Loucy (cell line): ENCODE results near the gene AGAP1.

Experiments
- H2AFZ ChIP-seq: fragments of 200-600 bp; sonication (generic); 2 replicates; pipeline ENCODE4 v1.6.0; 2016; ENCODE audit warnings: antibody characterized with exemption, mild to moderate bottlenecking, low read length, moderate library complexity
- H3F3A ChIP-seq: fragments of 200-600 bp; 2 replicates; pipeline ENCODE4 v1.6.0; 2016; ENCODE audit warnings: antibody characterized with exemption, low read depth, mild to moderate bottlenecking
- H3K27me3 ChIP-seq: fragments of 200-600 bp; sonication (generic); 2 replicates; pipeline ENCODE4 v1.6.1; 2014; ENCODE audit warnings: low read length, mild to moderate bottlenecking; ENCODE audit not compliant: insufficient read depth, poor library complexity, severe bottlenecking
- H3K36me3 ChIP-seq: fragments of 200-600 bp; sonication (generic); 2 replicates; pipeline ENCODE4 v1.6.1; 2016; ENCODE audit warnings: low read length; ENCODE audit not compliant: insufficient read depth
- H3K4me1 ChIP-seq: fragments of 200-600 bp; sonication (generic); 2 replicates; pipeline ENCODE4 v1.5.1; 2014; ENCODE audit warnings: low read length, mild to moderate bottlenecking; ENCODE audit not compliant: insufficient read depth, poor library complexity, severe bottlenecking
- H3K4me2 ChIP-seq: fragments of 200-600 bp; sonication (generic); 2 replicates; pipeline ENCODE4 v1.6.0; 2014; ENCODE audit warnings: antibody characterized with exemption, low read length, low read depth, mild to moderate bottlenecking; ENCODE audit not compliant: poor library complexity, severe bottlenecking
- H3K4me3 ChIP-seq: fragments of 200-600 bp; sonication (generic); 2 replicates; pipeline ENCODE4 v1.5.1; 2014; ENCODE audit warnings: low read length, mild to moderate bottlenecking, mixed read lengths; ENCODE audit not compliant: poor library complexity, severe bottlenecking
- H3K79me2 ChIP-seq: fragments of 200-600 bp; sonication (generic); 2 replicates; pipeline ENCODE4 v1.6.1; 2014; ENCODE audit warnings: low read length; ENCODE audit not compliant: insufficient read depth
- H3K9ac ChIP-seq: fragments of 200-600 bp; sonication (generic); 2 replicates; pipeline ENCODE4 v1.6.0; 2014; ENCODE audit warnings: mild to moderate bottlenecking, low read depth, low read length, moderate library complexity; ENCODE audit not compliant: poor library complexity, severe bottlenecking
- H3K9me2 ChIP-seq: fragments of 200-600 bp; sonication (generic); replicated peaks from 2 replicates; pipeline ENCODE4 v1.6.1; 2016; ENCODE audit warnings: low read depth, low read length, mixed read lengths
- H3K9me3 ChIP-seq: fragments of 200-600 bp; sonication (generic); 2 replicates; pipeline ENCODE4 v1.6.1; 2014; ENCODE audit warnings: mild to moderate bottlenecking, antibody characterized with exemption, low read length, low read depth; ENCODE audit not compliant: insufficient read depth
- H4K20me1 ChIP-seq: fragments of 200-600 bp; sonication (generic); 2 replicates; pipeline ENCODE4 v1.6.0; 2014; ENCODE audit warnings: antibody characterized with exemption, low read length, mild to moderate bottlenecking; ENCODE audit not compliant: insufficient read depth, poor library complexity, severe bottlenecking
- CTCF ChIP-seq: fragments of 200-600 bp; sonication (generic); conservative IDR thresholded peaks from 2 replicates; pipeline ENCODE4 v1.5.1; 2014; ENCODE audit warnings: mild to moderate bottlenecking, antibody characterized with exemption, low read length
- EZH2phosphoT487 ChIP-seq: fragments of 200-600 bp; IDR thresholded peaks from 2 replicates; pipeline ENCODE4 v1.6.1; 2018; ENCODE audit warnings: antibody characterized with exemption, mild to moderate bottlenecking, moderate library complexity, borderline replicate concordance

Gene AGAP1

DNA sequence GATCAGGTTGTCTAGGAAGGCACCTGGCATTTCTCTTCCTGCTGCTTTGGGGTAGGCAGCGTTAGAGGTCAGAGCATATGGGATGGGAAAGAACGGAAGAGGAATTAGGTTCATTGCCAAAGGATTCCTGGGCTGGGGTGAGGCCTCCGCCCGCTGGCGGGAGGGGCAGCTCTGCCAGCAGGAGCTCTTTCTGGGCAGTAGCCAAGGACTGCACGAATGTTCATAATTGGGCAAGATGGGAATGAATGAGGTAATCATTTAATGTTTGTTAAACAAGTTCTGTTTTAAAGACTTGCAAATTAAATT lies 253.9 kb downstream of the AGAP1 start:
- peaks cover 18% of the 10 kb centered on the region; the same call in 1 of the 2 replicates for H3K36me3 ChIP-seq

GRCh38 chr2:235749121-235749770 lies 255.4 kb downstream of the AGAP1 start:
- no peak overlapping the region for H2AFZ ChIP-seq
- no peaks in the 10 kb centered on the region for H3F3A ChIP-seq
- H3K36me3 ChIP-seq: peaks cover 18% of the 10 kb centered on the region; the same call in 1 of the 2 replicates
- no peak overlapping the region for H3K4me3 ChIP-seq
- H3K4me1 ChIP-seq: no peaks in the 10 kb centered on the region
- H4K20me1 ChIP-seq: no peaks in the 10 kb centered on the region
- H3K79me2 ChIP-seq: no peaks in the 10 kb centered on the region
- H3K4me2 ChIP-seq: no peak overlapping the region
- TF ChIP-seq EZH2phosphoT487 (no peak), CTCF (no peak)
- no peaks in the 10 kb centered on the region for H3K27me3 ChIP-seq
- H3K9ac ChIP-seq: no peak overlapping the region
- H3K9me2 ChIP-seq: no peaks in the 10 kb centered on the region
- no peaks in the 10 kb centered on the region for H3K9me3 ChIP-seq

More for the DNA sequence above, 253.9 kb downstream of the AGAP1 start:
- Histone ChIP-seq H3F3A (no peaks in the 10 kb centered on the region), H3K27me3 (no peaks in the 10 kb centered on the region), H3K79me2 (no peaks in the 10 kb centered on the region), H3K4me1 (no peaks in the 10 kb centered on the region), H3K9ac (no peak overlapping the region), H3K9me3 (no peaks in the 10 kb centered on the region), H2AFZ (no peak overlapping the region), H3K4me2 (no peak overlapping the region), H3K9me2 (no peaks in the 10 kb centered on the region), H4K20me1 (no peaks in the 10 kb centered on the region), H3K4me3 (no peak overlapping the region)
- TF ChIP-seq CTCF: no peak

DNA sequence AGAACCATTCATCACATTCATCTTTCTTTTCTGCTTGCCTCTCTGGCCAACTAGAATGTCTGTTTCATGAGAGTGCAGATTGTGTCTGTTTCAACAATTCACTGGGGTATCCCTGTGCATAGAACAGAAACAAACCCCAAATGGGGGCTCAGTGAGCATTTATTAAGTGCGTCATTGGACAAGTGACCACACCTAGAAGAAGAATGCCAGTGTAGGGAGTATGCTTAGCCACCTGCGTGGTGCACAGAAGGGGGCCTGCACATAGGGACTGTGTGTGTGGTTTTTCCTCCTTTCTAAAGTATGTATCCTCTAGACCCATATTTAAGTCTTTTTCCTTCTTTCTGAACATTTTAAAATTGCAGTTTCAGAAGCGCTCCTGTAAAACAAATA lies 255.9 kb downstream of the AGAP1 start:
- Histone ChIP-seq H3K27me3 (no peaks in the 10 kb centered on the region), H3K4me3 (no peak overlapping the region), H3K4me2 (no peak overlapping the region), H3K36me3 (peaks cover 18% of the 10 kb centered on the region; the same call in 1 of the 2 replicates), H3F3A (no peaks in the 10 kb centered on the region), H2AFZ (no peak overlapping the region), H3K79me2 (no peaks in the 10 kb centered on the region), H3K9me2 (no peaks in the 10 kb centered on the region), H3K9me3 (no peaks in the 10 kb centered on the region), H3K9ac (no peak overlapping the region), H3K4me1 (no peaks in the 10 kb centered on the region), H4K20me1 (no peaks in the 10 kb centered on the region)
- TF ChIP-seq CTCF: no peak
- TF ChIP-seq EZH2phosphoT487: no peak
